ENCODE data around the gene EFCAB8.
"Not testable (repeated sequence)": the region's sequence is repeated elsewhere in the genome, so short reads cannot be mapped to it uniquely, and the experiment has no call there.

EFCAB8 gene

GRCh38 chr20:32889281-32889680 is 30.6 kb downstream of the EFCAB8 start:
- DNase-seq = no peak

DNA sequence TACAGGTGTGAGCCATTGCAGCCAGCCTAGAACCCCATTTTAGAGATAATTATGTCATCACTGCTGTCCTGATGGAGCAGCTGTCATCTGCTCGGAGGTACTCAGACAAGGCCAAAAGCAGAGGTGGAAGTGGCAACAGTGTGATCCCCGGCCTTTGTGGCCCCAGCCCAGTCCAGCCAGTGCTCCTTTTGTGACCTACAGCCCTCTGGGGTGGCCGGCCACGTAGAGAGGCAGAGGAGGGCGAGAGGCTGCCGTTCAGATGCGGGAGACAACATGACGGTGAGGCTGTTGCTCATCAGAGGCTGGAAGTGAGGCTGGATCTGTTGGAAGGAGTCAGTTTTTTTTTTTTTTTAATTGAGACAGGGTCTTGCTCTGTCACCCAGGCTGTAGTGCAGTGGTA is 32.8 kb downstream of the EFCAB8 start:
- DNase-seq = no peak

GRCh38 chr20:32891926-32892660 is 33.4 kb downstream of the EFCAB8 start:
- DNase-seq = no peak

DNA sequence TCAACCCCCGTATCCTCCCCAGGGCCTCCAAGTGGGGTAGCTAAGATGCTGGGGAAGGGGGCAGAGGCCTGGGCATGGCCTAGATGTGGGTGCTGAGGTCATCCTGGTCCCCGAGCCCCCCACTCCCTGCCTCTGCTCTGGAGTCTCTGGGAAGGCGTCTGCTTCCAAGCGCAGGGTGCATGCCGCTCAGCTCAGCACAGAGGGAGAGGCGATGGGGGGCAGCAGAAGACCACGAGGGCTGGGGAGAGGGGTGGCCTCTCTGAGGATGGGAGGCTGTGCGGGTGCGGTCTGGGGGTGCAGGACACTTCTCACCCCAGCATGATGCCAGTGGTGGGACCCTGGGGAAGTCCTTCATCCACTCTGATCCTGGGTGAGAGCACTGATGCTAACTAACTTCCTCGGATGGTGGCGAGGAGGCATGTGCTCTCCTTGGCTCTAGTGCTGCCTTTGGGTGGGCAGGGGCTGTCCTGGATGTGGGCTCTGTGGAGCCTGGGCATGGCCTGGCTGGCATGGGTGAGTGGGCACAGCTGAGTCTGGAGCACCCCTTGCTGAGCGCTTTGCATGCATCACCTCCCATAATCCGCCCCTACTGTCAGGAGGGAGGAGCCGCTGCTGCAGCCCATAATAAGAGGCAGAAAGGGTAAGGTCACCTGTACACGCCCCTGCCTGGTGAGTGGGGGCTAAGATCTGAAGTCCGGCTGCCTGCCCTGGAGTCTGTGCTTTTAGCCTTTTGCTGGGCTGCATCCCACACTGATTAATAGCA is 34.7 kb downstream of the EFCAB8 start:
- DNase-seq = no peak

- peak; percentile 73 for DNase-seq
Measured at GRCh38 chr20:32894026-32894483, 35.3 kb downstream of the EFCAB8 start.

GRCh38 chr20:32894711-32895355 is 36.1 kb downstream of the EFCAB8 start:
- DNase-seq = no peak

DNA sequence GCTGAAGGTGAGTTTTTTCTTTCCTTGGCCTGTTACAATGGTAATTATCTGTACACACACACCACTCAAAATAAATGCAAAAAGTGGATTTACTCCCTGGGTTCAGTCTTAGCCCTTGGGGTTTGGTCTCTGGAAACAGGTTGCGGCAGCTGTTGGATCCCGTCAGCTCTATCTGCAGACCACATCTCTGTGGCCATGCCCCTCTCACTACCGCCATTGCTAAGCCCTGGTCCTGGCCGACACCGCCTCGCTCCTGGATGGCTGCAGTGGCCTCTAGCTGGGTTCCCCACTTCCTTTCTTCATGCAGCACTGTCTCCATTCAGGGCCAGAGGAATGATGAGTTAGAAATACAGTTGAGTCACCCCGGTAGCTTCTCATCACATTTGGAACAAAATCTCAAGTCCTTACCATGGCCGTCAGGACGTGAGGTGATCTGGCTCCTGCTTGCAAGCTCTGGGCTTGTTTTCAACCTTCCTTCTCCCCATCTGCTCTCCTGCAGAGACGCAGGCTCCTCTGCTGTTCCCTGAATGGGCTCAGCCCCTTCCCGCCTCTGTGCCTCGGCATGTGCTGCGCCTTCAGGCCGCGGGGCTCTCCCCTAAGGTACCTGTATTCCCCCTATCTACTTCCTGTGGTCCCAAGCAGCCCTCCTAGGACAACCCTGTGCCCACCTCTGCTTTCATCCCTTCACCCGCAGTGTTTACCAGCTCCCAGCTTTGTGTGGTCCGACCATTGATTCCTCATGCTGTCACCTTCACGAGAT is 38.0 kb downstream of the EFCAB8 start:
- DNase-seq = no peak

GRCh38 chr20:32898729-32899128 is 40.0 kb downstream of the EFCAB8 start:
- DNase-seq = no peak

- DNase-seq = no peak
Measured at GRCh38 chr20:32902456-32903420, 44.0 kb downstream of the EFCAB8 start.

- DNase-seq = no peak
Measured at GRCh38 chr20:32903666-32904175, 45.0 kb downstream of the EFCAB8 start.

GRCh38 chr20:32904678-32905077 is 46.0 kb downstream of the EFCAB8 start:
- not testable (repeated sequence) for DNase-seq

DNA sequence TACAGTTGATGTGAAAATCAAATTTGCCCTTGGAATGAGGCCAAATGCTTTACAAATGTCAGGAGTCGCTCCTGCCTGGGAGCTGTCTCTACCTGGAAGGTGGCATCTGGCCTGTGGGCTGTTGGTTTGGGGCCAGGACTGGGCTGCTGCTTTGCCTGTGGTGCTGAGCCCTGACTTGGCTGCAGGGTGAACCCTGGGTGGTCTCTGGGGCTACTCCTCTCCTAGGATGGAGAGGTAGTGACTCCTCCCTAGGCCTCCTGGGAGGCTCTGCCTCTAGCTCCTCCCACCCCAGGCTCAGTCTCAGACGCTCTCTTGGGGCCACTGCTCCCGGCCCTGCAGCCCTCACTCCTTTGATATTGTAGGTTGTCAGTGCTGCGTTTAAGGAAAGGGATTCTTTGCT is 47.5 kb downstream of the EFCAB8 start:
- no peak for DNase-seq

GRCh38 chr20:32906871-32907495 is 48.3 kb downstream of the EFCAB8 start:
- no peak for DNase-seq

- DNase-seq = no peak
Measured at GRCh38 chr20:32907886-32908285, 49.2 kb downstream of the EFCAB8 start.

- DNase-seq = no peak
Measured at GRCh38 chr20:32908334-32909292, 49.9 kb downstream of the EFCAB8 start.

DNA sequence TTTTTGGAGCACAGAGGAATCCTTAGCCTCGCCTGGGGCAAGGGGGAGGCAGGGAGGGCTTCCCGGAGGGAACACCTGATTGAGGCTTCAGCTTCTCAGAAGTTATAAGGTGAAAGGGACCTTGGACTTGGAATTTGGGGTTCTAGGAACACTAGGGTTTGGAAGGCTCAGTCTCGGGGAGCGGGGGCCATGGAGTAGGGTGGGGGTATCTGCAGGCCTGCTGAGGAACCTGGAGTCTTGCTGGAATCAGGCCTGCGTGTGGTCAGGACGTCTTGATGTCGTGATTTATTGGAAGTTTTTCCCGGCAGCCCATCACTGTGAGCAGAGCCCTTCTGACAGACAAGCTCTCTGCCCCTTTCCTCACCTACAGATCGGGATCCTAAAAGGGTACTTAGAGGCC is 50.7 kb downstream of the EFCAB8 start:
- DNase-seq = no peak

GRCh38 chr20:32909896-32910571 is 51.3 kb downstream of the EFCAB8 start:
- peak; percentile 40 for DNase-seq

- peak; percentile 53 for DNase-seq
Measured at GRCh38 chr20:32911355-32911754, 52.6 kb downstream of the EFCAB8 start.

DNA sequence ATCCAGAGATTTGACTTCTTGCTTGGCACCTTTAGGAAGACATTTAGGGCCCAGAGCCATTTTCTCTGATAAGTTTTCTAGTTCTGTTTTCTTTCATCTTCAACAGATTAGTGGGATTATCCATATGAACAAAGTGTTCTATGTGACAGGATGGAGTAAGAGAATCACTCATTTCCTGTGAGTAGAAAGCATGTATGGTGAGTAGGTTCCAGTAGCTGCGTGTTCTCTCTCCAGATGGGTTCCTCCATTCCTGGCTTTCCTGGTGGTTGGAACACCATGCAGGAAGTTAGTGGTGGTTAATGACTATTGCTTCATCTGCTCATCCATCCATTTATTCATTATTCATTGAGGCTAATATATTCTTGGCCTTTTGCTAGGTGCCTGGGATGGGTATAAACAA is 54.0 kb downstream of the EFCAB8 start:
- DNase-seq = no peak

Data from islet precursor cell (in vitro differentiated cells).